Testis (tissue), 2 donors: ENCODE results near the gene HSF2BP.

Source experiments
- POLR2A ChIP-seq: fragments of 450-650 bp; IDR thresholded peaks from one replicate; pipeline ENCODE4 v1.6.1; 2017; ENCODE audit warnings: antibody characterized with exemption, mild to moderate bottlenecking, moderate library complexity
- TF ChIP-seq, protein P1 (sequence below), 3 experiments: fragments of 450-650 bp in 2 of 3; fragments of 200-600 bp in 1 of 3; sonication (generic) in 1 of 3; IDR thresholded peaks; one replicate each; pipeline ENCODE4 v1.5.1; 2016 to 2019; ENCODE audit warnings: antibody characterized with exemption in 3 of 3, mild to moderate bottlenecking in 2 of 3, moderate library complexity in 1 of 3

DNA sequence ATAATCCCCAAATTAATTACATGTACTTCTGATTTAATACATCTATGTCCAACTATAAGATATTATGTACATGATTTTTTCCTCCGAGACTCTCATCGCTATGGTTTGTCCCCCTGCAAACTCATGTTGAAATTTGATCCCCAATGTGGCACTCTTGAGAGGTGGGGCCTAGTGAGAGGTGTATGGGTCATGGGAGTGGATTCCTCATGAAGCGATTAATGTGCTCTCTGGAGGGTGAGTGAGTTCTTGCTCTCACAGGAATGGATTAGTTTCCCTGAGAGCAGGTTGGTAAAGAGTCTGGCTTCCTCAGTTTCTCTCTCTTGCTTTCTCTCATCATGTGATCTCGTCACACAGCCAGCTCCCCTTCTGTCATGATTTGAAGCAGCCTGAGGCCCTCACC is 16.1 kb downstream of the HSF2BP start:
- TF ChIP-seq, protein P1, sequence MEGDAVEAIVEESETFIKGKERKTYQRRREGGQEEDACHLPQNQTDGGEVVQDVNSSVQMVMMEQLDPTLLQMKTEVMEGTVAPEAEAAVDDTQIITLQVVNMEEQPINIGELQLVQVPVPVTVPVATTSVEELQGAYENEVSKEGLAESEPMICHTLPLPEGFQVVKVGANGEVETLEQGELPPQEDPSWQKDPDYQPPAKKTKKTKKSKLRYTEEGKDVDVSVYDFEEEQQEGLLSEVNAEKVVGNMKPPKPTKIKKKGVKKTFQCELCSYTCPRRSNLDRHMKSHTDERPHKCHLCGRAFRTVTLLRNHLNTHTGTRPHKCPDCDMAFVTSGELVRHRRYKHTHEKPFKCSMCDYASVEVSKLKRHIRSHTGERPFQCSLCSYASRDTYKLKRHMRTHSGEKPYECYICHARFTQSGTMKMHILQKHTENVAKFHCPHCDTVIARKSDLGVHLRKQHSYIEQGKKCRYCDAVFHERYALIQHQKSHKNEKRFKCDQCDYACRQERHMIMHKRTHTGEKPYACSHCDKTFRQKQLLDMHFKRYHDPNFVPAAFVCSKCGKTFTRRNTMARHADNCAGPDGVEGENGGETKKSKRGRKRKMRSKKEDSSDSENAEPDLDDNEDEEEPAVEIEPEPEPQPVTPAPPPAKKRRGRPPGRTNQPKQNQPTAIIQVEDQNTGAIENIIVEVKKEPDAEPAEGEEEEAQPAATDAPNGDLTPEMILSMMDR (IDR thresholded peaks at IDR 0.05), result no peak
- TF ChIP-seq POLR2A, result no peak
